ENCODE data around the gene UFL1. TPM values are rescaled to one million over a fixed set of nuclear protein-coding genes. Genes with fewer than 3 reads are reported as not detected.
"Not testable (repeated sequence)": the region's sequence is repeated elsewhere in the genome, so short reads cannot be mapped to it uniquely, and the experiment has no call there.

Gene UFL1
- total RNA-seq = 16.6 and 23.4 TPM in 2 replicates

DNA sequence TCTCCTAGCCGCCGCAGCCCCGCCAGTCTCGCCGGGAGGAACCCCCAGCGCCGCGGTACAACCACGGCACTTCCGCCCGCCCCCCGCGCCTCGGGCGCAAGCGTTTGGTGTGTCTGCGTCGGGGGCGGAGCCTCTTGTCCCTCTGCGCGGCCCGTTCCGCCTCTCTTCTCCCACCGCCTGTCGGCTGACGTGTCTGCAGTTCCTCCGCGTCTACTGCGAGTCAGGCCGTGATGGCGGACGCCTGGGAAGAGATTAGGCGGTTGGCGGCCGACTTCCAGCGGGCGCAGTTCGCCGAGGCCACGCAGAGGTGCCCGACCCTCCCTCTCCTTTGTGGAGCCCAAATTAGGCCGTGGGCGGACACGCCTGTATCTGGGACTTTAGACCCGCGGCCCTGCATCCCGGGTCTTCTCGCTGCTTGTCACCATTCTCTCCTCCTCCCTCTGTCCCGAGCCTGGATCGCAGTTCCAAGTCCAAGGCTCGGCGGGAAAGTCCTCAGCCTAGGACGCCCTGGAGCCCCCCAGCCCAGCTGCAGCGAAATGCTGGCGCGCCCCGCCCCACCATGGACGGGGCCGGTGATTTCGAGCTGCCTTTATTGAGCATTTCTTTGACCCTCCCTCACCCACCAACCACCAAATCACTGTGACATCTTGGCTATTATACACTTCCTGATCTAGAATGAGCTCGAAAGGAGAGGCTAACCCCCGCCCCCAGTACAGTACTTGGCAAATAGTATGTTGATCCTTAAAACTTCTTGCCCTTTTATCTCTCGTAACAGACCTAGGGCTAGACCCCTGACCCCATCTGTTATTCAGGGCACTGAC is at the start of gene UFL1:
TSS of gene UFL1 (plus strand) at position 163 of the 821 bp plus-strand sequence. CDS start at position 231, 68 bp downstream.
- TF ChIP-seq, protein P1, sequence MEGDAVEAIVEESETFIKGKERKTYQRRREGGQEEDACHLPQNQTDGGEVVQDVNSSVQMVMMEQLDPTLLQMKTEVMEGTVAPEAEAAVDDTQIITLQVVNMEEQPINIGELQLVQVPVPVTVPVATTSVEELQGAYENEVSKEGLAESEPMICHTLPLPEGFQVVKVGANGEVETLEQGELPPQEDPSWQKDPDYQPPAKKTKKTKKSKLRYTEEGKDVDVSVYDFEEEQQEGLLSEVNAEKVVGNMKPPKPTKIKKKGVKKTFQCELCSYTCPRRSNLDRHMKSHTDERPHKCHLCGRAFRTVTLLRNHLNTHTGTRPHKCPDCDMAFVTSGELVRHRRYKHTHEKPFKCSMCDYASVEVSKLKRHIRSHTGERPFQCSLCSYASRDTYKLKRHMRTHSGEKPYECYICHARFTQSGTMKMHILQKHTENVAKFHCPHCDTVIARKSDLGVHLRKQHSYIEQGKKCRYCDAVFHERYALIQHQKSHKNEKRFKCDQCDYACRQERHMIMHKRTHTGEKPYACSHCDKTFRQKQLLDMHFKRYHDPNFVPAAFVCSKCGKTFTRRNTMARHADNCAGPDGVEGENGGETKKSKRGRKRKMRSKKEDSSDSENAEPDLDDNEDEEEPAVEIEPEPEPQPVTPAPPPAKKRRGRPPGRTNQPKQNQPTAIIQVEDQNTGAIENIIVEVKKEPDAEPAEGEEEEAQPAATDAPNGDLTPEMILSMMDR (IDR thresholded peaks at IDR 0.05; ENCODE audit: insufficient read depth, low read length, severe bottlenecking) = no peak
- H3K4me3 ChIP-seq (ENCODE audit: low read depth, low read length) = peak within 1 kb of the TSS; percentile 98
- H3K27me3 ChIP-seq (ENCODE audit: control insufficient read depth, insufficient read depth, low read length) = no peaks in the 10 kb centered on the region
- no peak for FAIRE-seq
- H3K36me3 ChIP-seq (ENCODE audit: control insufficient read depth, insufficient read depth, low read length) = no peaks in the 10 kb centered on the region
- peak; percentile 84 for DNase-seq (ENCODE audit: low read depth)

GRCh38 chr6:96472291-96472690 is 49.3 kb upstream of the UFL1 start:
- FAIRE-seq = not testable (repeated sequence)

GRCh38 chr6:96478695-96479094 is 42.9 kb upstream of the UFL1 start:
- no peaks in the 10 kb centered on the region for H3K36me3 ChIP-seq (ENCODE audit: control insufficient read depth, insufficient read depth, low read length)

More at GRCh38 chr6:96472291-96472690, 49.3 kb upstream of the UFL1 start:
- not testable (repeated sequence) for H3K36me3 ChIP-seq (ENCODE audit: control insufficient read depth, insufficient read depth, low read length); H3K4me3 ChIP-seq (ENCODE audit: low read depth, low read length); H3K27me3 ChIP-seq (ENCODE audit: control insufficient read depth, insufficient read depth, low read length); DNase-seq (ENCODE audit: low read depth)

DNA sequence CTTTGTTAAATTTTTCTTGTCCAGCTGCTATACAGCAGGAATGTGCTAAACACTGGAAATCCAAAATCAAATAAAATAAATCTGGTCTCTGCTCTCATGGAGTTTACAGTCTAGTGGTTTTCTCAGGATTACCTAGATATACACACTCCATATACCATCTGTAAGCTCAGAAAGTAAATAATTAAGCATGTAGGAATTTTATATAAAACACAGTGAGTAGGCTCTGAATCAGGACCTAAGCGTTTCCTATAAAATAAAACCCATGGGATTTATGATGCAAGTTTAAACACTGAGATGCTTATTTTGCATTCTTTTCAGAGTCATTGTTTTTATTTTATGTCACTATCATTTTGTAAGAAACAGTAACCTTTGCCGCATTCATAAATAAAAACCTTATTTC is 29.7 kb upstream of the UFL1 start:
- no peaks in the 10 kb centered on the region for H3K36me3 ChIP-seq (ENCODE audit: control insufficient read depth, insufficient read depth, low read length)
- no peak overlapping the region for H3K4me3 ChIP-seq (ENCODE audit: low read depth, low read length)
- DNase-seq (ENCODE audit: low read depth) (no peak), FAIRE-seq (no peak)
- TF ChIP-seq, protein P1 (IDR thresholded peaks at IDR 0.05; ENCODE audit: insufficient read depth, low read length, severe bottlenecking) = no peak
- no peaks in the 10 kb centered on the region for H3K27me3 ChIP-seq (ENCODE audit: control insufficient read depth, insufficient read depth, low read length)

More at GRCh38 chr6:96478695-96479094, 42.9 kb upstream of the UFL1 start:
- Histone ChIP-seq H3K4me3 (ENCODE audit: low read depth, low read length) (no peak overlapping the region), H3K27me3 (ENCODE audit: control insufficient read depth, insufficient read depth, low read length) (no peaks in the 10 kb centered on the region)
- DNase-seq (ENCODE audit: low read depth) (no peak), FAIRE-seq (no peak)
- TF ChIP-seq, protein P1 (IDR thresholded peaks at IDR 0.05; ENCODE audit: insufficient read depth, low read length, severe bottlenecking) = no peak

GRCh38 chr6:96499781-96500180 is 21.8 kb upstream of the UFL1 start:
- FAIRE-seq (no peak), DNase-seq (ENCODE audit: low read depth) (no peak)
- Histone ChIP-seq H3K36me3 (ENCODE audit: control insufficient read depth, insufficient read depth, low read length) (no peaks in the 10 kb centered on the region), H3K4me3 (ENCODE audit: low read depth, low read length) (no peak overlapping the region), H3K27me3 (ENCODE audit: control insufficient read depth, insufficient read depth, low read length) (no peaks in the 10 kb centered on the region)
- TF ChIP-seq, protein P1 (IDR thresholded peaks at IDR 0.05; ENCODE audit: insufficient read depth, low read length, severe bottlenecking) = no peak

DNA sequence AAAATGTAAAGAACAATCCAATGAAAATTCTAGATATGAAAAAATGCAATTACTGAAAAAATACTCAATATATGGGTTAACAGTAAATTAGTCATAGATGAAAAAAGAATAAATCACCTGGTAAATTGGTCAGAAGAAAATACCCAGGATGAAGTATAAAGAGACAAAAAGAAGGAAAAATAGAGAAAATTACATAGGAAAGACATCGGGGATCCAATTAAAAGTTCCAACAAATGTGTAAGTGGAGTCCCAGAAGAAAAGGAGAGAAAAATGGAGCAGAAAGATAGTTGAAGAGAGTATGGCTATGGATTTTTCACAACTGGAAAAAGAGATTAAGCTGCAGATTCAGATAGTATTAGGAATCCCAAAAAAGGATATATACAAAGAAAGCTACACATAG is 18.7 kb upstream of the UFL1 start:
- no peak overlapping the region for H3K4me3 ChIP-seq (ENCODE audit: low read depth, low read length)
- H3K27me3 ChIP-seq (ENCODE audit: control insufficient read depth, insufficient read depth, low read length) = no peaks in the 10 kb centered on the region
- H3K36me3 ChIP-seq (ENCODE audit: control insufficient read depth, insufficient read depth, low read length) = no peaks in the 10 kb centered on the region
- FAIRE-seq = no peak
- TF ChIP-seq, protein P1 (IDR thresholded peaks at IDR 0.05; ENCODE audit: insufficient read depth, low read length, severe bottlenecking) = no peak
- DNase-seq (ENCODE audit: low read depth) = no peak
